SH-SY5Y (cell line): ENCODE data around the gene NTRK2.
A peak's percentile ranks its signal among the peaks of the same experiment; 100 is the strongest.

Experiments used
- GATA2 ChIP-seq: IDR thresholded peaks from 2 replicates; pipeline ENCODE4 v1.6.1; 2011; ENCODE audit warnings: mild to moderate bottlenecking, low read depth, low read length
- GATA3 ChIP-seq: IDR thresholded peaks from 2 replicates; pipeline ENCODE4 v1.6.1; 2011; ENCODE audit warnings: low read depth, mild to moderate bottlenecking, low read length, moderate library complexity

The NTRK2 gene

GRCh38 chr9:84670138-84671041, 861 bp downstream of the NTRK2 start:
- TF ChIP-seq GATA3: no peak
- no peak for TF ChIP-seq GATA2

DNA sequence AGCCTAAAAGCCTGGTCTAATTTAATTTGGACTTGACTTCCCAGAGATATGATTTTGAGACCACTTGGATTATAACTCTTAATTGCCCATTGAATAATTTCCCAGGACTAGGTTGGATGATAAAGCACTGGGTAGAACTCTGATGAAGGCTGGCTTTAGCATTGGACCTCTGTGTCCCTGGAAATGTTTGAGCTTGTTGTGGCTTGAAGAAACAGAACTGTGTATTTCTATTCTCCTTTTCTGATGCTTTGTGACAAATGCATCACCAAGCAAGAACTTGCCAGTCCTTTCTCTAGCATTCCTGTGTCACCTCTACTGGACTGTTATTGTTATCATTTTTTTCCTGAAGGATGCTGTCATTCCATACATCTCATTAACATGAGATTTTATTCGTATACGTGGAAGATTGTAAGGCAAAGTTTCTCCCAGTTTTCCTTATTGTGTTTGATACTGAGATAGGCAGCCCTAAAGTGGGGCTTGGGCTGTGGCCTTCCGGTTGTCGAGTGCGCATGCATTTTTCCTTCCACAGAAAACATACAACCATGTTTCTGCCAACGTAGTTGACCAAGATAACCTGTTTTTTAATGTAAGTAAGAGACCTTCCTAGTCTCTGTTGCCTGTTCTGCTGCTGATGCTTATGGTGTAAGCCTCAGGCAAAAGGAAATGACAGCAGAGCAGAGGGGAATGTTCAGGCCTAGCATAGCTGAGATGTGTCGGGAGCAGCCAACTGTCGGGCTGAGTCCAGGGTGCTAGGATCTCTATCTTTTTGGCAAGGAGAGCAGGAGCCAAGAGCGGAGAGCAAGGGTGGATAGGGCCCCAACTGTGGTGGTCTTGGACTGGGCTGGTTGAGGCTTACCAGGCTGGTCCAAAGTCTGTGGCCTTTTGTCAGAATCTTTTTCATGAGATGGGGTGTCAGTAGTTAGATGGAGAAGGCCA, 2.3 kb downstream of the NTRK2 start:
- TF ChIP-seq GATA3 (no peak), GATA2 (no peak)

- TF ChIP-seq GATA2: no peak
- TF ChIP-seq GATA3: no peak
Measured at GRCh38 chr9:84673806-84674205, 4.3 kb downstream of the NTRK2 start.

GRCh38 chr9:84677080-84677479, 7.6 kb downstream of the NTRK2 start:
- TF ChIP-seq GATA3 (no peak), GATA2 (no peak)

DNA sequence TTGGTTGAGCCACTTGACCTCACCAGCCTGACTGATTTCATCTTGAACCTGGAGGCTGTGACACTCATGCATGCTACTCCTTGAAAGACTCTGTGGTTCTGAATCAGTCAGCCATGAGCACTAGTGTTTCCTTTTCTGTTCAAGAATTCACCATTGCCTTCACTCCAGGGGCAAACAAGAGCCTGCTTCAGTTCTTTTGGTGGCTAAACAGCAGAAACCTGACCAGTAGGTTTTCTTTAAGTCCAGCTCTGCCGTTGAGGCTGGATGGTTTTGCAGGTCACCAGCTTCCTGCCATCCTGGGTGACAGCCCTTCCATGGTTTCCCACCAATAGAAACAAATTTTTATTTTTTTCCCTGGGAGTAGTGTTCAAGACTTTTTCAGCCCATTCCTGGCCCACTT, 10.0 kb downstream of the NTRK2 start:
- TF ChIP-seq GATA3 (no peak), GATA2 (no peak)

- TF ChIP-seq GATA3 (peak; percentile 45; the same call in 1 of the 2 replicates), GATA2 (peak; percentile 76)
Measured at GRCh38 chr9:84681516-84682285, 12.2 kb downstream of the NTRK2 start.

GRCh38 chr9:84686068-84686467, 16.5 kb downstream of the NTRK2 start:
- TF ChIP-seq GATA3 (no peak), GATA2 (no peak)

GRCh38 chr9:84688956-84689355, 19.4 kb downstream of the NTRK2 start:
- TF ChIP-seq GATA2 (no peak), GATA3 (no peak)

DNA sequence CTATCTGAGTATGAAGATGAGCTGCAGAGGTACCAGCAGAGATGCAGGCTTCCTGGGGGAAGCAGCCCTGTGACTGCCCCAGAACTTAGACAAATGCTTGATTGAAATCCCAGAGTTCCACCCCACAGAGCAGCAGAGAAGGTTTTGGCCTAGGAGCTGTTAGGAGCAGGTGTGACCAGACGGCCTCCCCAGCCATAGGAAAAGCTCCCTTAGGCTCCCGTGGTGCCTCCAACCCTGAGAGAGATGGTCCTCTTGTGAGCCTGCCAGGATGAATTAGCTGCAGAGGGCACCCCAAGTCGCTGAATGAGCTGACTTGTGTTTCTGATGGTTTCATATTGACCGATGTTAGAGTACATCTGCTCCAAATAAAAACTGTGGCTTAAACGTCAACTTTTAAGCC, 22.1 kb downstream of the NTRK2 start:
- TF ChIP-seq GATA2 (no peak), GATA3 (no peak)

GRCh38 chr9:84694248-84694647, 24.7 kb downstream of the NTRK2 start:
- TF ChIP-seq GATA3: no peak
- no peak for TF ChIP-seq GATA2

DNA sequence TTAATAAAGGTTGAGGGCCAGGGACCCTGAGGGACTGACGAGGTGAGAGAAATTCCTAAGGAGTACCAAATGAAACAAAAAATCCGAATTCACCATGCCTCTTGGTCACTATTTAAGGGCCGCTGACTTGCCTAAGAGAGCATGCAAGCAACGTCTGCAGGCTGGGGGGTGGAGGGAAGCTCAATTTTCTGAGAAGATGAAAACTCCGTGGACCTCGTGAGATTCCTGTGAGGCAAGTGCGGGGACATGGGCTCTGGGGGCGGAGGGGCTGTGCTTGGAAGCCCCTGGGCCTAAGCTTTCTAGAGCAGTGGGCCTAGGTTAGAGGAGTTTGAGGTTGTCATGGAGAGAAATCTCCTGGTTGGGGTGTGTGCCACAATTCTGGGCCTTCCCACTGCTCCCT, 27.5 kb downstream of the NTRK2 start:
- no peak for TF ChIP-seq GATA3
- no peak for TF ChIP-seq GATA2

DNA sequence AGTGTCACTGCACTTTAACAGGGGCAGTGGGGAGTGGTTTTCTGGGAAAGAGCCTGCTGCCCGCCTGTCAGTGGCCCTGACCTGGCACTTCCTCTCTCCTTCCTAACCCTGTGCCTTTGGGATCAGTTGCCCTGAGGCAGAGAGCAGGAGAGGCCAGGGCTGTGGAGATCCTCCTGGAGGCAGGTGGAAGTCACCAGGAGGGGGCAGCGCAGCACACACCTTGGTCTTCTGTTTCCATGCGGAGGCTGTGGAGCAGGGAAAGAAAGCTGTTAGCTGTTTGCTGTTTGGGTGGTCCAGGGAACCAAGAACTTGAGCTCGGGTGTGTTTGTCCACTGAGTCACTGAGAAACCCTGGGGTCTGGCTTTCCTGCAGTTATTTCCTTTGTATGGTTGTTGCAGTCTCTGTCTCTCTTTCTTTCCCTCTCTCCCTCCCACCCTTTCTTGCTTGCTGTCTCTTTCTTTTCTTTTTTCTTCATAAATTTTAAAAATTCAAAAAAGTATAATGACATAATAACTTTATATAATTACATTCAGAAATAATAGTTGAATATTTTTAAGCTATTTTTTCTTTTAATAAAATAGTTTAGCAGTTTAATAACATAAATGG, 28.1 kb downstream of the NTRK2 start:
- TF ChIP-seq GATA2 (no peak), GATA3 (no peak)

- TF ChIP-seq GATA2 (no peak), GATA3 (no peak)
Measured at GRCh38 chr9:84698323-84698722, 28.8 kb downstream of the NTRK2 start.
